ENCODE results near the gene CCDC186. TPM values are rescaled to one million over a fixed set of nuclear protein-coding genes. Genes with fewer than 3 reads are reported as not detected.
"Not testable (repeated sequence)": the region's sequence is repeated elsewhere in the genome, so short reads cannot be mapped to it uniquely, and the experiment has no call there.

CCDC186 gene
- total RNA-seq, 5 donors from 2014 or later (not counting 1 experiment from before 2014, with no cell fraction given), result 25.2 to 46.7 (median 27.0) TPM

- peaks cover 0 to 6% (median 0%) of the 10 kb centered on the region in 3 donors for H3K4me1 Mint-ChIP-seq
- ATAC-seq (replicated peaks in 1 of 4) (no peak), DNase-seq (no peak)
- no peaks in the 10 kb centered on the region for H3K27me3 ChIP-seq (replicated peaks in 1 of 2; ENCODE audit: control insufficient read depth in 2 of 2, extremely low read depth in 1 of 2, insufficient read depth in 2 of 2, low read length in 1 of 2)
- H3K36me3 ChIP-seq (ENCODE audit: control insufficient read depth in 2 of 2, extremely low read depth in 1 of 2, insufficient read depth in 1 of 2, low read length in 1 of 2), result peaks cover 3 to 58% of the 10 kb centered on the region in 2 donors
- H3K4me3 Mint-ChIP-seq, result no peak overlapping the region
- no peak overlapping the region for H3K4me3 ChIP-seq (ENCODE audit: control insufficient read depth in 1 of 2, extremely low read depth in 1 of 2, low read length in 1 of 2)
- peaks cover 66% of the 10 kb centered on the region for H3K36me3 Mint-ChIP-seq
- no peaks in the 10 kb centered on the region for H3K9me3 Mint-ChIP-seq
- POLR2A ChIA-PET, result no interaction called here
- 83% methylated on average over 1 of the region's 1 CpG for WGBS (ENCODE audit: insufficient coverage)
- H3K9me3 ChIP-seq, result no peaks in the 10 kb centered on the region
- no peaks in the 10 kb centered on the region for H3K27me3 Mint-ChIP-seq
- no peak overlapping the region for H3K27ac Mint-ChIP-seq
- H3K27ac ChIP-seq (ENCODE audit: low read length), result no peak overlapping the region
- CTCF ChIA-PET, result interaction anchor here in 1 of 2 donors (0.7 kb wide), 1 partner anchor 343 kb away, joined by 3 read pairs; no protein-coding TSS in a partner anchor
- H3K4me1 ChIP-seq (ENCODE audit: control insufficient read depth in 1 of 2, extremely low read depth in 1 of 2, insufficient read depth in 2 of 2, low read length in 2 of 2), result no peaks in the 10 kb centered on the region
Measured at GRCh38 chr10:114143160-114143559, 30.8 kb downstream of the CCDC186 start.

- Mint-ChIP-seq H3K4me1 (peaks cover 0 to 6% (median 0%) of the 10 kb centered on the region in 3 donors), H3K27me3 (no peaks in the 10 kb centered on the region), H3K27ac (no peak overlapping the region), H3K4me3 (no peak overlapping the region), H3K36me3 (peaks cover 57% of the 10 kb centered on the region), H3K9me3 (no peaks in the 10 kb centered on the region)
- H3K27me3 ChIP-seq (replicated peaks in 1 of 2; ENCODE audit: control insufficient read depth in 2 of 2, extremely low read depth in 1 of 2, insufficient read depth in 2 of 2, low read length in 1 of 2), result no peaks in the 10 kb centered on the region
- CTCF ChIA-PET, result interaction anchor here in 1 of 2 donors (1.1 kb wide), 1 partner anchor 29 kb away, joined by 3 read pairs; no protein-coding TSS in a partner anchor
- POLR2A ChIA-PET, result no interaction called here
- DNase-seq (no peak), ATAC-seq (replicated peaks in 1 of 4) (no peak)
- peaks cover 0 to 54% of the 10 kb centered on the region in 2 donors for H3K36me3 ChIP-seq (ENCODE audit: control insufficient read depth in 2 of 2, extremely low read depth in 1 of 2, insufficient read depth in 1 of 2, low read length in 1 of 2)
- no peaks in the 10 kb centered on the region for H3K4me1 ChIP-seq (ENCODE audit: control insufficient read depth in 1 of 2, extremely low read depth in 1 of 2, insufficient read depth in 2 of 2, low read length in 2 of 2)
- 82% methylated on average over 2 of the region's 3 CpGs for WGBS (ENCODE audit: insufficient coverage)
- H3K9me3 ChIP-seq, result no peaks in the 10 kb centered on the region
- H3K27ac ChIP-seq (ENCODE audit: low read length), result no peak overlapping the region
- no peak overlapping the region for H3K4me3 ChIP-seq (ENCODE audit: control insufficient read depth in 1 of 2, extremely low read depth in 1 of 2, low read length in 1 of 2)
Measured at GRCh38 chr10:114142018-114142417, 32.0 kb downstream of the CCDC186 start.

- H3K27ac ChIP-seq (ENCODE audit: low read length); H3K4me1 Mint-ChIP-seq; H3K4me3 ChIP-seq (ENCODE audit: control insufficient read depth in 1 of 2, extremely low read depth in 1 of 2, low read length in 1 of 2); ATAC-seq (replicated peaks in 1 of 4); H3K9me3 ChIP-seq; DNase-seq; H3K9me3 Mint-ChIP-seq; H3K4me1 ChIP-seq (ENCODE audit: control insufficient read depth in 1 of 2, extremely low read depth in 1 of 2, insufficient read depth in 2 of 2, low read length in 2 of 2); POLR2A ChIA-PET; H3K27me3 ChIP-seq (replicated peaks in 1 of 2; ENCODE audit: control insufficient read depth in 2 of 2, extremely low read depth in 1 of 2, insufficient read depth in 2 of 2, low read length in 1 of 2); H3K27ac Mint-ChIP-seq; H3K4me3 Mint-ChIP-seq; CTCF ChIA-PET; H3K27me3 Mint-ChIP-seq: not testable (repeated sequence)
- WGBS (ENCODE audit: insufficient coverage), result 100% methylated on average over 1 of the region's 2 CpGs
- peaks cover 3 to 57% of the 10 kb centered on the region in 2 donors for H3K36me3 ChIP-seq (ENCODE audit: control insufficient read depth in 2 of 2, extremely low read depth in 1 of 2, insufficient read depth in 1 of 2, low read length in 1 of 2)
- H3K36me3 Mint-ChIP-seq, result peaks cover 55% of the 10 kb centered on the region
Measured at GRCh38 chr10:114140827-114141226, 33.2 kb downstream of the CCDC186 start.

- ATAC-seq (replicated peaks in 1 of 4), result no peak
- H3K27me3 ChIP-seq (replicated peaks in 1 of 2; ENCODE audit: control insufficient read depth in 2 of 2, extremely low read depth in 1 of 2, insufficient read depth in 2 of 2, low read length in 1 of 2), result no peaks in the 10 kb centered on the region
- H3K9me3 ChIP-seq, result no peaks in the 10 kb centered on the region
- no peak overlapping the region for H3K27ac ChIP-seq (ENCODE audit: low read length)
- peaks cover 55% of the 10 kb centered on the region for H3K36me3 Mint-ChIP-seq
- H3K4me1 Mint-ChIP-seq, result peaks cover 0 to 6% (median 0%) of the 10 kb centered on the region in 3 donors
- peaks cover 3 to 58% of the 10 kb centered on the region in 2 donors for H3K36me3 ChIP-seq (ENCODE audit: control insufficient read depth in 2 of 2, extremely low read depth in 1 of 2, insufficient read depth in 1 of 2, low read length in 1 of 2)
- no peak for DNase-seq
- CTCF ChIA-PET, result no interaction called here
- H3K9me3 Mint-ChIP-seq, result no peaks in the 10 kb centered on the region
- H3K4me1 ChIP-seq (ENCODE audit: control insufficient read depth in 1 of 2, extremely low read depth in 1 of 2, insufficient read depth in 2 of 2, low read length in 2 of 2), result no peaks in the 10 kb centered on the region
- no peak overlapping the region for H3K4me3 Mint-ChIP-seq
- POLR2A ChIA-PET, result interaction anchor here in 1 of 2 donors (1.0 kb wide), 1 partner anchor 441 kb away, joined by 3 read pairs; no protein-coding TSS in a partner anchor
- H3K27ac Mint-ChIP-seq, result no peak overlapping the region
- 100% methylated on average over 1 of the region's 1 CpG for WGBS (ENCODE audit: insufficient coverage)
- no peak overlapping the region for H3K4me3 ChIP-seq (ENCODE audit: control insufficient read depth in 1 of 2, extremely low read depth in 1 of 2, low read length in 1 of 2)
- H3K27me3 Mint-ChIP-seq, result no peaks in the 10 kb centered on the region
Measured at GRCh38 chr10:114140036-114140435, 34.0 kb downstream of the CCDC186 start.

- Histone ChIP-seq H3K27me3 (replicated peaks in 1 of 2; ENCODE audit: control insufficient read depth in 2 of 2, extremely low read depth in 1 of 2, insufficient read depth in 2 of 2, low read length in 1 of 2) (no peaks in the 10 kb centered on the region), H3K9me3 (no peaks in the 10 kb centered on the region), H3K4me1 (ENCODE audit: control insufficient read depth in 1 of 2, extremely low read depth in 1 of 2, insufficient read depth in 2 of 2, low read length in 2 of 2) (no peaks in the 10 kb centered on the region), H3K36me3 (ENCODE audit: control insufficient read depth in 2 of 2, extremely low read depth in 1 of 2, insufficient read depth in 1 of 2, low read length in 1 of 2) (peaks cover 3 to 61% of the 10 kb centered on the region in 2 donors), H3K27ac (ENCODE audit: low read length) (no peak overlapping the region), H3K4me3 (ENCODE audit: control insufficient read depth in 1 of 2, extremely low read depth in 1 of 2, low read length in 1 of 2) (no peak overlapping the region)
- Mint-ChIP-seq H3K27ac (no peak overlapping the region), H3K4me1 (peaks cover 0 to 6% (median 0%) of the 10 kb centered on the region in 3 donors), H3K4me3 (no peak overlapping the region), H3K9me3 (no peaks in the 10 kb centered on the region), H3K36me3 (peaks cover 59% of the 10 kb centered on the region), H3K27me3 (no peaks in the 10 kb centered on the region)
- POLR2A ChIA-PET, result interaction anchor here in 1 of 2 donors (0.7 kb wide), 1 partner anchor 1728 kb away, joined by 3 read pairs; no protein-coding TSS in a partner anchor
- 90% methylated on average over 2 of the region's 3 CpGs for WGBS (ENCODE audit: insufficient coverage)
- DNase-seq (no peak), ATAC-seq (replicated peaks in 1 of 4) (no peak)
- CTCF ChIA-PET, result interaction anchor here (0.6 to 0.8 kb wide), 3 partner anchors 8 to 878 kb away, joined by 3 to 4 read pairs (median 3); no protein-coding TSS in a partner anchor
Measured at GRCh38 chr10:114138581-114138980, 35.4 kb downstream of the CCDC186 start.

GRCh38 chr10:114135476-114135875 lies 38.5 kb downstream of the CCDC186 start:
- no CpG with 5 or more reads among the region's 2 CpGs for WGBS (ENCODE audit: insufficient coverage)
- Histone ChIP-seq H3K4me3 (ENCODE audit: control insufficient read depth in 1 of 2, extremely low read depth in 1 of 2, low read length in 1 of 2) (no peak overlapping the region), H3K27ac (ENCODE audit: low read length) (no peak overlapping the region), H3K27me3 (replicated peaks in 1 of 2; ENCODE audit: control insufficient read depth in 2 of 2, extremely low read depth in 1 of 2, insufficient read depth in 2 of 2, low read length in 1 of 2) (no peaks in the 10 kb centered on the region), H3K9me3 (no peaks in the 10 kb centered on the region), H3K36me3 (ENCODE audit: control insufficient read depth in 2 of 2, extremely low read depth in 1 of 2, insufficient read depth in 1 of 2, low read length in 1 of 2) (peaks cover 3 to 71% of the 10 kb centered on the region in 2 donors), H3K4me1 (ENCODE audit: control insufficient read depth in 1 of 2, extremely low read depth in 1 of 2, insufficient read depth in 2 of 2, low read length in 2 of 2) (no peaks in the 10 kb centered on the region)
- peaks cover 0 to 12% (median 0%) of the 10 kb centered on the region in 3 donors for H3K4me1 Mint-ChIP-seq
- H3K9me3 Mint-ChIP-seq, result no peaks in the 10 kb centered on the region
- CTCF ChIA-PET, result interaction anchor here in 1 of 2 donors (0.6 to 0.9 kb wide), 2 partner anchors 14 to 75 kb away, joined by 3 read pairs; no protein-coding TSS in a partner anchor
- no peak overlapping the region for H3K4me3 Mint-ChIP-seq
- ATAC-seq (replicated peaks in 1 of 4), result no peak
- peaks cover 58% of the 10 kb centered on the region for H3K36me3 Mint-ChIP-seq
- no peak overlapping the region for H3K27ac Mint-ChIP-seq
- no peak for DNase-seq
- no peaks in the 10 kb centered on the region for H3K27me3 Mint-ChIP-seq
- POLR2A ChIA-PET, result no interaction called here

Data from T-cell (primary cell).